Activated T-cell treated with anti-CD3 and anti-CD28 coated beads, Interleukin-2, amount 50 U/mL, for 72 hours (primary cell): Measurements from ENCODE around the gene GALNT4. TPM values are rescaled to one million over a fixed set of nuclear protein-coding genes. Genes with fewer than 3 reads are reported as not detected.
A peak's percentile ranks its signal among the peaks of the same experiment; 100 is the strongest.

ENCODE experiments used
- ATAC-seq, 2 donors: fragments of 150-1000 bp; cut with Tn5 transposase; replicated peaks in 1 of 2; 2 replicates each; pipeline ENCODE4 v1.10.0; 2021; ENCODE audit warnings: moderate library complexity in 2 of 2, mild to moderate bottlenecking in 1 of 2
- DNase-seq, 2 donors: peaks; one replicate each; pipeline ENCODE4 v3.0.0; 2021 to 2022; ENCODE audit warnings: mixed read lengths in 1 of 2
- H3K27ac Mint-ChIP-seq: one replicate; pipeline ENCODE4 v1.8.0; 2022; ENCODE audit warnings: mild to moderate bottlenecking, moderate library complexity, mixed read lengths
- H3K27me3 Mint-ChIP-seq: one replicate; pipeline ENCODE4 v1.8.0; 2022; ENCODE audit warnings: low read depth, mixed read lengths
- H3K36me3 Mint-ChIP-seq, 2 donors: one replicate each; pipeline ENCODE4 v1.8.0; 2022; ENCODE audit warnings: mixed read lengths in 2 of 2, mild to moderate bottlenecking in 1 of 2; ENCODE audit not compliant: insufficient read depth in 2 of 2
- H3K4me1 Mint-ChIP-seq: one replicate; pipeline ENCODE4 v1.8.0; 2022; ENCODE audit warnings: low read depth, mixed read lengths
- H3K4me3 Mint-ChIP-seq, 2 donors: one replicate each; pipeline ENCODE4 v1.8.0; 2022; ENCODE audit warnings: mild to moderate bottlenecking in 2 of 2, mixed read lengths in 2 of 2, moderate library complexity in 2 of 2
- H3K9me3 Mint-ChIP-seq, 2 donors: one replicate each; pipeline ENCODE4 v1.8.0; 2022; ENCODE audit warnings: mixed read lengths in 2 of 2
- total RNA-seq, 2 donors: library from RNA; stranded (reverse); gene quantifications; one replicate each; pipeline ENCODE4 v1.2.3, GENCODE V29; 2022

The GALNT4 gene
- total RNA-seq: 10 to 100 TPM in 1 of 2 donors, 1 to 10 TPM in 1; 6.7 to 10.6 TPM

DNA sequence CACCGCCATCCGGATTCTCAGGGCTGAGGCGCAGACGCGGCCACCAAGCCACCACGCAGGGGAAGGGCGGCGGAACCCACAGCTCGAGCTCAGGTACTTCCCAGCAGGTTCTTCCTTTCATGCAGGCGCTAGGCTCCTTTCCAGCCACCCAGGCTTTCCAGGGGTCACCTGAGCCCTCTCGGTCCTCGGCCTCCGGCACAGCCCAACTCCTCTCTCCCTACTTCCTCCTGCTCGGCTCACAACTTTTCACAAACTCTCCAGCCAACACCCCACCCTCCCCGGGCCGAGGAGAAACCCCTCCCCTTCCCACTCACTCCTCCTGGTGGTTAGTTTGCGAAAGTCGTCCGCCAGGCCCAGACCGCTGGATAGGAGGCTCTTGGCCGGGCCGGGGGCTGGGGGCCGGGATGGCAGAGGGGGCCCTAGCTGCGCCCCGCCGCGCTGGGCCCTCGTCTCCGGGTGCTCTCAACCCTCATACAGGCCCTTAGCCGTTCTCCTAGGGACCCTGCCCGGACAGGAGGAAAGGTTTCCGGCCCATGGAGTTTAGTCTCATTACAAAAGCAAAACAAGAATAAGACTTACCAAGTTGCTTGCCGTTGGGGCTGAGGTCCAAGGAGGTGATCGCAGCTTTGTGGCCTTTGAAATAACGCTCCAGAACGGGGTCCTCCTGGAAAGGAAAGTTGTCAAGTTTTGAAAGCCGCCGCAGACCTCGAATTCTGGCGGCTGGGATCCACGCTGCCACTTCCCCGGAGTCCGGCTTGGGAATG lies at the start of gene GALNT4:
Gene GALNT4, minus strand, starts transcription at position 256 of the 764 bp plus-strand sequence. Its CDS starts 247 bp downstream, at position 9.
- Mint-ChIP-seq H3K9me3 (no peaks in the 10 kb centered on the region), H3K4me1 (peaks cover 61% of the 10 kb centered on the region), H3K27me3 (no peaks in the 10 kb centered on the region), H3K36me3 (peaks cover 3 to 19% of the 10 kb centered on the region in 2 donors), H3K27ac (peak within 1 kb of the TSS; percentile 96), H3K4me3 (peak within 1 kb of the TSS; percentile 84 to 97)
- DNase-seq (peak; percentile 80 to 81), ATAC-seq (peak; percentile 70 to 71)

DNA sequence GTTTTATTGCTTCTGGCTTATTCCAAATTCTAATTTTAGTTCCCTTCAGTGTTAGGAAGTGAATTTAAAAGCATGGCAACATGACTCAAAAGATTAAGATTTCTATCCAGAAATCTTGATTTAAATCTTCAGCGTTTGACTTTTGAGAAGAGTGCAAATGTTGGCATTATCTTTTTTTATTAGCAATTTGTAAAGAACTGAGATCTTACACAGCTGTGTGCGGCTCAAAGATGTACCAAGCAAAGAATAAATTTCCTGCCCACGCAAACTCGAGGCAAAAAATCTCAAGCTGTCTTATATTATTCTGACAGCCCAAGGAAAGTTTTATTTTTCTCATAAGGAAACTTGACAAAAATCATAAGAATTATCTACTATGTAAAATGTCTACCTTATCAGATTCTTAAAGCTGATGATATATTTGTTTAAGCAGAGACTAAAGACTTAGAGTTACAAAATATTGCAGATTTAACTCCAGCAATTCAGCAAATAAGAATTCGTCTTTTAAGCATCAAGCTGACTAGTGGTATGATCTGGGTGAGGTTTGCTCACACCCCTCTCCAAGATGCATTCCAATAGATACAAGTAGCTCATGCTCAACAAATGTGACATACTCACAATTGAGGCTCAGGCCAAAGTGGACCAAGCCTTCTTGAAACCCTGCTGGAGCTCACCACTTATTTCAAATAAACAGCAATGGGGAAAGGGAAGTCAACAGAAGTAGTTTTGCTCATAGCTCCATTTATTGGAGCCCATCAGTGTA lies 48.6 kb upstream of the GALNT4 start:
- Mint-ChIP-seq H3K9me3 (no peaks in the 10 kb centered on the region), H3K4me3 (no peak overlapping the region), H3K36me3 (no peaks in the 10 kb centered on the region), H3K27me3 (no peaks in the 10 kb centered on the region), H3K4me1 (peaks cover 12% of the 10 kb centered on the region), H3K27ac (no peak overlapping the region)
- no peak for DNase-seq
- ATAC-seq: no peak

DNA sequence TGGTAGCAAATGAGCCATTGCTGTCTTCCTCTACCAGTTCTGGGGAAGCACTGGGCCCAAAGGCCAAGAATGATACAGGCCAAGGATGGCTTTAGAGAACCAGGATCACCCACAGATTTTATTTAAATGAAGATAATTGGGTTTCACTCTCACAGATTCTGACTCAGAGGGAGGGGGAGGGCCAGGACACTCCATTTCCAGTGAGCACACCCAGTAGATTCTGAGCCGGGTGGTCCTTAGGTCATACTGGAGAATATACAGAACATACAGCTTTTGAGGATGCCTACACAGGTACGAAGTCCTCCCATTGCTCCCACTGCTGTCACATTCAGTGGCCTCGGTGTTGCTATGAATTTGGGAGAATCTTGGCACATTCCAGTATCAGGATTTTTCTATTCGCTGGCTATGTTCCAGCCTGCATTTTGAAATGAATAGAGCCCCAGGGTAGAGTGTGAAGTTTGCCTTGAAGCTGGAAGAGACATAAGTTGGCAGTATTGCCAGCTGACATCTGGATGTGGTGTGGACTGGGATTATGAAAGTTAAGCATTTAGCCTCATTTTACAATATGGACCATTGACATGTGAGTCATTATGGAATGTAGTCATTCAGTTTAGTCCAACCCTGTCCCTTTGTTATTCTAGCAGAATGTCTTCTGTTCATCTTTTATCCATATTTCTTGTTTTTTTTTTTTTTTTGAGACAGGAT lies 47.0 kb upstream of the GALNT4 start:
- no peaks in the 10 kb centered on the region for H3K9me3 Mint-ChIP-seq
- H3K36me3 Mint-ChIP-seq: no peaks in the 10 kb centered on the region
- H3K4me1 Mint-ChIP-seq: peaks cover 14% of the 10 kb centered on the region
- ATAC-seq (peak in 1 of 2 donors; percentile 31), DNase-seq (no peak)
- H3K27me3 Mint-ChIP-seq: no peaks in the 10 kb centered on the region
- no peak overlapping the region for H3K27ac Mint-ChIP-seq
- H3K4me3 Mint-ChIP-seq: no peak overlapping the region

DNA sequence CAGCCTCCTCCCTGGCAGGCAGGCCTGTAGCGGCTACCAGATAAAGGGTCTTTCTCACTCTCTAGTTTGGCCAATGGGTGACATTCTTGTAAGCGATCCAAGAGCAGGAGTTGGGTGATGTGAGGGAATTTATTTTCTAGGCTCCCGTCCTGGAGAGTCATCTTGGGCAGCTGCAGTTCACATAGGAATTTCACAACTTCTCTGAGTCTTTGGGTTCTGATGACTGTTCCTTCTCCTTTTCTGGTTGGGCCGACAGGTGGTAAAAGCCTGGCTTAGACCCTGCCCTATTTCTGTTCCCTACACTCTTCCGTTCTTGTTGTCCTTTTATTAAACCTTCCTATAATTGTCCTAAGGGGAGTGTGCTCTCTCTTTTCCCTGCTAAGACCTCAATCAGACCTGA lies 43.9 kb upstream of the GALNT4 start:
- Mint-ChIP-seq H3K27me3 (no peaks in the 10 kb centered on the region), H3K9me3 (no peaks in the 10 kb centered on the region), H3K4me3 (no peak overlapping the region), H3K4me1 (peaks cover 19% of the 10 kb centered on the region), H3K36me3 (no peaks in the 10 kb centered on the region), H3K27ac (no peak overlapping the region)
- DNase-seq: no peak
- no peak for ATAC-seq

DNA sequence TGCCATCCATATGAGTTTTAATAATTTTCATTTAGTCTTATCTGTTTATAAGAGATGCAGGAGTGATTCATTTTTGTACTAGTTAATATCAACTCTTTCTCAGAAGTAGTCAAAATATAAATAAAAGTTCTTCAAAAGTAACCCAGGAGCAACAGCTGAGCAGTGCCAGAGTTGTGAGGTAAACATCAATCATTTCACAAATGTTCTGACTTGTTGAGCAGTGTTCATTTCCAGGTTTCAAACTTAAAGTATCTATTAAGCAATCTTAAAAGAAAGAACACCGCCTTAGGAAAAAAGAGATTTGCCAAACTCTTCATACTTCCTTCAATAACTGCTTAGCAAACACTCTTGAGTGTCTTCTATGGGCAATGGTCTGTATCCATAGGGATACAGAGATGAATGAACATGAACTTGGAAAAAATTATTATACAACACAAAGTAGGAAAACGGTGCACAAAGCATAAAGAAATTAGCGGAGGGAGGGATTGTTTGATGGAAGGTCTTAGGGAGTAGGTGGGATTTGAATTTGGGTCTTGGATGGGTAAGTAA lies 43.2 kb upstream of the GALNT4 start:
- H3K4me1 Mint-ChIP-seq: peaks cover 19% of the 10 kb centered on the region
- no peak overlapping the region for H3K4me3 Mint-ChIP-seq
- no peaks in the 10 kb centered on the region for H3K27me3 Mint-ChIP-seq
- H3K36me3 Mint-ChIP-seq: no peaks in the 10 kb centered on the region
- no peak for DNase-seq
- no peaks in the 10 kb centered on the region for H3K9me3 Mint-ChIP-seq
- no peak for ATAC-seq
- no peak overlapping the region for H3K27ac Mint-ChIP-seq

DNA sequence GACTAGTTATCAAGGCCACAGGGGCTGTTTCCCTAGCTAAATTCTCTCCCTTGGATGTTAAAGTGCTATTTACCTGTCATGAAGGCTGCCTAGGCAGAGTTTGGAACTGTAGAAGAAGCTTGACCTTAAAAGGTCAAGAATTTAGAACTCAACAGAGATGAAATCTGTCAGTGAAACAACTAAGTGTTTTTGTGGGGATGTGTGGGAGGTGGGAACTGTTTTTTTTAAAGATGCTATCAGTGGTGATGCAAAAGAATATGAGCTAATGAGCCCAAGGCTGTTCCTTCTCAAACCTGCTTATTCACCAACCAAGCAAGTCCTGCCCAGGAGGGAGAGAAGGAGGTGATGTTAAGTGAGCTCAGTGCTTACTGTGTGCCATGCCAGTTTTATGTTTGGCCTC lies 42.0 kb upstream of the GALNT4 start:
- no peaks in the 10 kb centered on the region for H3K36me3 Mint-ChIP-seq
- peak; percentile 17 to 18 for DNase-seq
- H3K27me3 Mint-ChIP-seq: no peaks in the 10 kb centered on the region
- no peak overlapping the region for H3K4me3 Mint-ChIP-seq
- no peaks in the 10 kb centered on the region for H3K9me3 Mint-ChIP-seq
- peaks cover 19% of the 10 kb centered on the region for H3K4me1 Mint-ChIP-seq
- H3K27ac Mint-ChIP-seq: peak overlapping the region; percentile 27
- peak; percentile 83 for ATAC-seq

DNA sequence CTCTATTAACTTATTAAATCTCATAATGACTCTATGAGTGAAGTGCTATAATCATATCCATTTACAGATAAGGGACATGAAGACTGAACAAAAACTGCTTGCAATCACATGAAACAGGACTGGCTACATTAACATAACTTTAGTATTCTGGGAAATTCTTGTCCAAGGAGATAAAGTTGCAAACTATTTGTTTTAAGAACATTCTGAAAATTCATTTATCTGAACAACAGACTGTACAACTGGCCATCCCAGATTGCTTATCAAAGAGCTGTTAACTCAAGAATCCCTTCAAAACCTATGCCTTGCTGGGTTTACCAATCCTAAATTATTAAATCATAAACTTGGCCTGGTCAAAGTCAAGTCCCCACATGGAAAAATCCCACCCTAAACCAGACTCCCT lies 40.4 kb upstream of the GALNT4 start:
- Mint-ChIP-seq H3K9me3 (no peaks in the 10 kb centered on the region), H3K27me3 (no peaks in the 10 kb centered on the region), H3K36me3 (no peaks in the 10 kb centered on the region), H3K27ac (no peak overlapping the region), H3K4me3 (no peak overlapping the region), H3K4me1 (peaks cover 13% of the 10 kb centered on the region)
- ATAC-seq: no peak
- DNase-seq: no peak

DNA sequence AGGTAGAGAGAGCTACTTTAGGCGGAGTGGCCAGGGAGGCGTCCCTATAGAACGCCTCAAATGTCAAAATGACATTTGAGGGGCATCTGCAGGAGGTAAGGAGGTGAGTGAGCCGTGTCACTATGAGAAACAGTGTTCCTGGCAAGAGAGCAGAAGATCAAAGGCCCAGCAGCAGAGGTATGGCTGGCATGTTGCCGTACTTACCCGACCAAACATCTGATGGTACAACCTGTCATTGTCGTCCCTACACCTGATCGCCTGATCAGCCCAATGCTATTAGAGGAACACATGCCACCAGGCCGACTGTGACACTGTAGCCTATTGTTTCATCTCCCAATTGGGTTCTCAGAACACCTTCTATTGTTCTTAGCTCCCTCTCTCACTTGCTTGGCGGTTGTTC lies 35.2 kb upstream of the GALNT4 start:
- Mint-ChIP-seq H3K36me3 (no peaks in the 10 kb centered on the region), H3K27ac (no peak overlapping the region), H3K27me3 (no peaks in the 10 kb centered on the region), H3K9me3 (no peaks in the 10 kb centered on the region), H3K4me1 (no peaks in the 10 kb centered on the region), H3K4me3 (no peak overlapping the region)
- DNase-seq (no peak), ATAC-seq (no peak)

DNA sequence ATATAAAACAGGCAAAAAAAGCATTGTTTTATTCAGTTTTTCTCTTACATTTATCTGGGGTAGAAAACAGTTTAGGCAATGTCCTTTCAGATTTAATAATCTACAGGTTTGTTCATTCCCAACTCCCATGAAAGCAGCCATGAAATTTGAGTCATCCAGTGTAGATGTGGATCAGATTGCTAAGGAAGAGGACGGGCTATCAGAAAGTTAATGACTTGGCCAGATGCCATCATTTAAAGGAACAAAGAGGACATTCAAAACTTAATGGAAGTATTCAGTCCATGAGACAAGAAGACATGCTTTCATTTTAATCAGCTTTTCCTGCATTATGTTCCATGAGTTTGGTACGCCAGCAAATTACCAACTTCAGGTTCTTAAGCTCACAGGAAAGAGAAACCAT lies 32.4 kb upstream of the GALNT4 start:
- no peak for DNase-seq
- no peaks in the 10 kb centered on the region for H3K4me1 Mint-ChIP-seq
- no peaks in the 10 kb centered on the region for H3K9me3 Mint-ChIP-seq
- no peak for ATAC-seq
- H3K4me3 Mint-ChIP-seq: no peak overlapping the region
- no peaks in the 10 kb centered on the region for H3K36me3 Mint-ChIP-seq
- no peak overlapping the region for H3K27ac Mint-ChIP-seq
- H3K27me3 Mint-ChIP-seq: no peaks in the 10 kb centered on the region

DNA sequence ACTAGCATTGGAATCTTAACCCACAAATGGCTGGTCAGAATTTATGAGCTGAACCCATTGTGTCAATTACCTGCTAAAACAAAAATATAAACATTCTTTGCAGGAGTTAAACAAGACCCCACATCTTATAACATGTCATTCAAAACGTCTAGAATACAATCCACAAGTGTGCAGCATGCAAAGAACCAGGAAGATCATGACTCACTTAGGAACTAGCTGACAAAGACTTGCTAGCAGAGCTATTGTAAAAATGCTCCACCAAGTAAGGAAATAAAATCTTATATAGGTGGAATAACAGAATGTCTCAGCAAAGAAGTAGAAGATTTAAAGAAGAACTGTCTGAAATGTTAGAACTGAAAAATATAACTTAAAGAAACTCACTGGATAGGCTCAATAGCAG lies 27.8 kb upstream of the GALNT4 start:
- no peaks in the 10 kb centered on the region for H3K36me3 Mint-ChIP-seq
- no peak for ATAC-seq
- no peaks in the 10 kb centered on the region for H3K9me3 Mint-ChIP-seq
- no peak for DNase-seq
- no peak overlapping the region for H3K4me3 Mint-ChIP-seq
- H3K27ac Mint-ChIP-seq: no peak overlapping the region
- no peaks in the 10 kb centered on the region for H3K27me3 Mint-ChIP-seq
- no peaks in the 10 kb centered on the region for H3K4me1 Mint-ChIP-seq

DNA sequence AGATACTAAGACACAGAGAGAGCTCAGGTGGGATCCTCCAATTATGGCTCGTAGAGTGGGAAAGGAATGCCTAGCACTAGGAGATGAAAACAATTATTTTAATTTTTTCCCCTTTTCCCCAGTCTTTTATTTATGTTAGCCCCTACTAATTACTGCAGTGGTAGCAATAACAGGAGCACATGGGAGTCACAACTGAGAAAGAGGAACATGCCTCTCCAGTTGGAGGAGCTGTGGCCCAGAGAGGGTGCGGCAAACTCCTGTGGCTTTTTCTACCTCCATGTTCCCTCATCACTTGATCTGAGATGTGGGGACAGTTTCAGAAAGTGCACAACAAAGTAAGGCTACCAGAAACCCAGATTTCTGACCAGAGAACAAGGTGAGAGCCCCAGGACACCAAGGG lies 27.2 kb upstream of the GALNT4 start:
- H3K27ac Mint-ChIP-seq: no peak overlapping the region
- H3K27me3 Mint-ChIP-seq: no peaks in the 10 kb centered on the region
- no peaks in the 10 kb centered on the region for H3K9me3 Mint-ChIP-seq
- no peak overlapping the region for H3K4me3 Mint-ChIP-seq
- no peak for ATAC-seq
- H3K36me3 Mint-ChIP-seq: no peaks in the 10 kb centered on the region
- DNase-seq: no peak
- H3K4me1 Mint-ChIP-seq: no peaks in the 10 kb centered on the region

DNA sequence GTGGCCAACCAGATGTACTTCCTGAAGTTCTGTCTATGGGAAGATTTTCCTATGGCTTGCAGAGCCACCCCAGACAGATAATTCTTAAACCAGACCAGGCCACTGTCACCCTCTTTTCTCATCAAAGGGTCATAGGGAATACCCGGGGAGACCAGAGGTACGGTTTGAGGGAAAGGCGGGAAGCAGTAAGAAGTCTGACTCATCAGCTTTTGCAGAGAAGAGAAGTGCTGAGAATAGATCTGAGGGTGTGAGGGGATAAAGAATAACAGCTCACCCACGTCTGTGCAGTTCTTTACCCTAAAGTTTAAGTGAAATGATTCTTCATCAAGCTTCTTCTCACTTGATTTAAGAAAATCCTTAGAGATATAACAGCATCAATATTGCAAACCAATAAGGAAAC lies 22.5 kb upstream of the GALNT4 start:
- H3K27ac Mint-ChIP-seq: no peak overlapping the region
- ATAC-seq (no peak), DNase-seq (no peak)
- H3K4me3 Mint-ChIP-seq: no peak overlapping the region
- no peaks in the 10 kb centered on the region for H3K27me3 Mint-ChIP-seq
- H3K9me3 Mint-ChIP-seq: no peaks in the 10 kb centered on the region
- H3K4me1 Mint-ChIP-seq: peaks cover 7% of the 10 kb centered on the region
- H3K36me3 Mint-ChIP-seq: no peaks in the 10 kb centered on the region

DNA sequence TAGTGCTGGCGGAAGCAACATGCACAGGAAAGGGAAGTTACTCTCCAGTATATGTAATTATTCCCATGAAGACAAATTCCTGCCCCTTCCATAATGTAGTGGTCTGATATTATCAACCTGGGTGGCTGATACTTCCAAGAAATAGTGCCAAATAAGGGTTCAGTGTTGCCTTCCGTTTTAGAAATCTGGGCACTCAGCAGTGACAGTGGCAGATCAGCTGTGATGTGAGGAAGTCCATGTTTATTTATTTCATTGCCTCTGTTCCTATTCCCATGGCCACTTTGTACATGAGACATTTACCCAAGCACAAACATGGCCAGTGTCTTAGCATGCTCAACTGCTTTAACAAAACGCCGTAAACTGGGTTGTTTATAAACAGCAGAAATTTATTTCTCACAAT lies 21.6 kb upstream of the GALNT4 start:
- Mint-ChIP-seq H3K9me3 (no peaks in the 10 kb centered on the region), H3K27ac (no peak overlapping the region), H3K36me3 (no peaks in the 10 kb centered on the region), H3K4me1 (peaks cover 7% of the 10 kb centered on the region), H3K27me3 (no peaks in the 10 kb centered on the region), H3K4me3 (no peak overlapping the region)
- DNase-seq (no peak), ATAC-seq (no peak)
